Ecto neural progenitor cell (in vitro differentiated cells): ENCODE results near the gene INHBE.
"Not testable (repeated sequence)": the region's sequence is repeated elsewhere in the genome, so short reads cannot be mapped to it uniquely, and the experiment has no call there.

Experiments
- DNase-seq: peaks from one replicate; pipeline ENCODE4 v3.0.0-alpha.2; 2018; ENCODE audit warnings: low spot score

The INHBE gene

DNA sequence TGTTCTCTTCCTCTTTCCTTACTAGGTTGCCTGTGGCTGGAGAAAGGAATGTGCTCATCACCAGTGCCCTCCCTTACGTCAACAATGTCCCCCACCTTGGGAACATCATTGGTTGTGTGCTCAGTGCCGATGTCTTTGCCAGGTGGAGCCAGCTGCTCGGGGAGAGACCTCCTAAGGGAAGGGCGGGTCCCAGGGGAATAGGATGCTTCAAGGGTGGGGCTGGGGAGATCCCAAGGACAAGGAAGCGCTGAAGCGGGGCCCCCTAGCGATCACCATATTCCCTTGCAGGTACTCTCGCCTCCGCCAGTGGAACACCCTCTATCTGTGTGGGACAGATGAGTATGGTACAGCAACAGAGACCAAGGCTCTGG lies 43.0 kb downstream of the INHBE start:
- DNase-seq = no peak

DNA sequence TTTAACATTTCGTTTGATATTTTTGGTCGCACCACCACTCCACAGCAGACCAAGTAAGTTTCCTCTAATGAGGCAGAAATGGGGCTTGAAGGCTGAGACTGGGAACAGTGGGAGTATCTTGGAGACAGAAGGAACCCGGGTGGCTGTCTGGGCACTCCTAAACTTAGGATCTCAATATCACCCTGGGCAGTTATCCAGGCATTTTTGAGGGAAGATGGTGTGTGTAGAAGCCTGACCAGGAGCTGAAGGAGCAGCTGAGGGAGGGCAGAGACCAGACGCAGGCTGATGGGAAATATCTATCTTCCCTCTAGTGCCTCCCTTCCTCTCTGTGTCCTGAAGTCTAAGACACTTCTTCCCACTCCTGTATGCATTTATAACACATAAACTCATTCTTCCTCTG lies 43.5 kb downstream of the INHBE start:
- DNase-seq = no peak

DNA sequence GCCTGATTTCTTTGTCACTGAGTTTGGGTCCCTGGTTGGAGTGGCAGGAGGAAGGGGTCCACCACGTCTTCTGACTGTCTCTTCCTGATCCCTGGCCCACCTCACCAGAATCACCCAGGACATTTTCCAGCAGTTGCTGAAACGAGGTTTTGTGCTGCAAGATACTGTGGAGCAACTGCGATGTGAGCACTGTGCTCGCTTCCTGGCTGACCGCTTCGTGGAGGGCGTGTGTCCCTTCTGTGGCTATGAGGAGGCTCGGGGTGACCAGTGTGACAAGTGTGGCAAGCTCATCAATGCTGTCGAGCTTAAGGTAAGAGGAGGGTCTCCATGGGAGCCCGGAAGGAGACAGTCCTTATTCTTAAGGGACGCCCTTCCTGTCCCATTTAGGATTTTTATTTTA lies 45.1 kb downstream of the INHBE start:
- DNase-seq = no peak

DNA sequence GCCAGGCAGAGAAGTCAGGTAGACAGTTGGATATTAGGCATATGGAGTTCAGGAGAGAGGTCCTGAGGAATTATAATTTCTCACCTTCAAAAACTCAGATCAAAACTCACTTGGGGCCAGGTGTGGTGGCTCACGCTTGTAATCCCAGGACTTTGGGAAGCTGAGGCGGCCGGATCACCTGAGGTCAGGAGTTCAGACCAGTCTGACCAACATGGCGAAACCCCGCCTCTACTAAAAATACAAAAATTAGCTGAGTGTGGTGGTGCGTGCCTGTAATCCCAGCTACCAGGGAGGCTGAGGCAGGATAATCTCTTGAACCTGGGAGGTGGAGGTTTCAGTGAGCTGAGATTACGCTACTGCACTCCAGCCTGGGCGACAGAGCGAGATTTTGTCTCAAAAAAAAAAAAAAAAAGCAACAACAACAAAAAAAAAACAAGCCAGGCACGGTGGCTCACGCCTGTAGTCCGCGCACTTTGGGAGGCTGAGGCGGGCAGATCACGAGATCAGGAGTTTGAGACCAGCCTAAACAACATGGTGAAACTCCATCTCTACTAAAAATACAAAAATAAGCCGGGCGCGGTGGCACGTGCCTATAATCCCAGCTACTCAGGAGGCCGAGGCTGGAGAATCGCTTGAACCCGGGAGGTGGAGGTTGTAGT lies 47.3 kb downstream of the INHBE start:
- not testable (repeated sequence) for DNase-seq

DNA sequence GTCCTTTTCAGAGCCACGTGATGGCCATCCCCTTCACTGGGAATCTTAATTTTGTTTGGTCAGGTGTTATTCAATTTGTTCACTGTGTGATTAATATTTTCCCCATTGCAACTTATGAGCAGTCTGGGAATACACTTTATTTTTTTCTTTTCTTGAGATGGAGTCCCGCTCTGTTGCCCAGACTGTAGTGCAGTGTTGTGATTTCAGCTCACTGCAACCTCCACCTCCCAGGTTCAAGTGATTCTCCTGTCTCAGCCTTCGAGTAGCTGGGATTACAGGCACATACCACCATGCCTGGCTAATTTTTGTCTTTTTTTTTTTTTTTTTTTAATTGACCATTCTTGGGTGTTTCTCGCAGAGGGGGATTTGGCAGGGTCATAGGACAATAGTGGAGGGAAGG lies 51.4 kb downstream of the INHBE start:
- not testable (repeated sequence) for DNase-seq
